NCI-H2081 (cell line): ENCODE data around the gene RNU6-1.
A peak's percentile ranks its signal among the peaks of the same experiment; 100 is the strongest.

Experiments used
- DNase-seq, 2 experiments: peaks; one replicate each; lab custom pipeline; 2025; lab: John Stamatoyannopoulos, UW

RNU6-1 gene

GRCh38 chr15:67857220-67857619 is 17.4 kb upstream of the RNU6-1 start:
- DNase-seq: no peak

GRCh38 chr15:67855842-67856241 is 16.0 kb upstream of the RNU6-1 start:
- DNase-seq: no peak

DNA sequence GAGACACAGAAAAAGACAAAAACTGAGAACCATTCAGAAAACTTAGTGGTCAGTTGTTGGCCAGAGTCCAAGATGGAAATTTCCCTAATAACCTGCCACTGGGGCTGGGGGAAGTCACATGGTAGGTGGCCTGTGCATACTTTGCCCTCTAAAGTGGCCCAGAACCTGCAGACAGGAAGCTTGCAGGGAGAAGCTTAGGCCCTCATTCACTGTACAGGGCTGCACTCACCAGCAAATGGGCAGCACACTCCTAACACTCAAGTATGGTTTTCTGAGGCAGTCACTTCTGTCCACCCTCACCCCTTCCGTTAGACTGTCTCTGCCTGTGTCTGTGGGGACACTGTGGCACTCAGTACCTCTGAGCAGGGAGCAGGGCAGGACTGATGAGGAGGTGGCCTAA is 14.5 kb upstream of the RNU6-1 start:
- DNase-seq: no peak

DNA sequence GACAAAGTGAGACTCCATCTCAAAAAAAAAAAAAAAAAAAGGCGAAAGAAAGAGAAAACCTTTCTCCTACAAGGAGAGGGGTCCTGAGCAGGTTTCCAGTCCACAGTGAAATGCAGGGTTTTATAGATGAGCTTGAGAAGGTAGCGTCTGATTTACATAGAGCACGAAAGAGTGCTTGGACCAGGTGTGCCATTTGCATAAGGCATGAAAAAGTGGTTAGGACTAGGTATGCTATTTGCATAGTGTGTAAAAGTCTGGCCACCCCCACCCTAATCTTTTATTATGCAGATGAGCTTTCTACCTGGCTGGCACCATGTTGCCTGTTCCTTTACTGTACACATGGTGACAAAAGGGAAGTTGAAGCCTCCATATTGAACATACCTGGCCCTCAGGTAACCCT is 13.6 kb upstream of the RNU6-1 start:
- no peak for DNase-seq

DNA sequence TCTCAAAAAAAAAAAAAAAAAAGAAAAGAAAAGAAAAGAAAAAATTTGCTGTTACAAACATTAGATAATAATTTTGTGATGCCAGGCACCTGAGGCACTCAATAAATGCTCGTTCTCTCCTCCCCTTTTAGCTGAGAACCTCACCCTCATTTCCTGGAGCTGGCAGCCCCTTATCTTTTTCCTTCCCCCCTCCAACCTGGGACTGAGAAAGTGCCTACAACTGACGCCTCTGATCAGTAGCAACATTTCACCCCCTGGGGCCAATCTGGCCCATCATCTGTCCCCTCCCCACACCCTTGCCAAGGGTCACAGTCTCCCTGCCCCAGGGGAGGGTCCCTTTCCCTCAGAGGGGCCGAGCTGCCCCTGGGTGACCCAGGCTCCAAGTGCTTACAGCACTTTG is 12.6 kb upstream of the RNU6-1 start:
- DNase-seq: no peak

DNA sequence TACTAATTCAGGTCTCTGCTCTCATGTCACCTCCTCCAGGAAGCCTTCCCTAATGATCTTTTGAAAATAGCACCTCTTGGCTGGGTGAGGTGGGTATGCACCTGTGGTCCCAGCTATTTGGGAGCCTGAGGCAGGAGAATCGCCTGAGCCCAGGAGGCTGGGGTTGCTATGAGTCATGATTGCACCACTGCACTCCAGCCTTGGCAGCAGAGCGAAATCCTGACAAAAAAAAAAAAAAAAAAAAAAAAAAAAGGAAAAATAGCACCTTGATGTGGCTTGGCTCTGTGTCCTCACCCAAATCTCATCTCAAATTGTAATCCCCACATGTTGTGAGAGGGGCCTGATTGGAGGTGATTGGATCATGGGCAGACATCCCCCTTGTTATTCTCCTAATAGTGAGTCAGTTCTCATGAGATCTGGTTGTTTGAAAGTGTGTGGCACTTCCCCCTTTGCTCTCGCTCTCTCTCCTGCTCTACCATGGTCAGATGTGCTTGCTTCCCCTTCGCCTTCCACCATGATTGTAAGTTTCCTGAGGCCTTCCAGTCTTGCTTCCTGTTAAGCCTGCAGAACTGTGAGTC is 11.2 kb upstream of the RNU6-1 start:
- DNase-seq: no peak

DNA sequence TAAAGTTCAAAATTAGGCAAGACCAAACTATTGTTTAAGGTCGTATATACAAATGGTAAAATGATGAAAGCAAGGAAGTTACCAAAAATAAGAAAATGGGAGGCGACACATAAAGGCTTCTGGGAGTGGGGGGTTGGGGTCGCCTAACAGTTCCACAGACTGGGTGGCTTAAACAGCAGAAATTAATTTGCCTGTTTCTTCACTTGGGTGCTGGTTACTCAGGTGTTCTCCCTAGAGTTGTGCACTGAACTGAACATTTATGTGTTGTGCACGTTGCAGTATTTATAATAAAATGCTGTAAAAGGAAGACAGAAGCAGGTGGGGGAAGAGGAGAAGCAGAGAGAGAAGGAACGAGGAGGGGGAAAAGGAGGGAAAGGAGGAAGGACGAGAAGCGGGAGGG is 10.5 kb upstream of the RNU6-1 start:
- DNase-seq: no peak

DNA sequence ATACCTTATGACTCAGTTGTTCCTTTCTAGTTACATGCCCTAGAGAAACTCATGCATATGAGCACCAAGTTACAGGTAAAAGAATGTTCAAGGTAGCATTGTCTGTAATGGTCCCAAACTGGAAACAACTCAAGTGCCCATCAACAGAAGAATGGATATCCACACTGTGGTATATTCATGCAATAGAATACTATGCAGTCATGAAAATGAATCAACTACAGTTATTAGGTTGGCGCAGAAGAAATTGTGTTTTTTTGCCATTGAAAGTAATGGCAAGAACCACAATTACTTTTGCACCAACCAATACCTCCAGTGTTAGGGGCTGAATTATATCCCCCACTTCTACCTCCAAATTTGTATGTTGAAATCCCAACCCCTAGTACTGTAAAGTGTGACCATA is 9.7 kb upstream of the RNU6-1 start:
- no peak for DNase-seq

- DNase-seq: no peak
Observed at GRCh38 chr15:67845974-67846373, 6.1 kb upstream of the RNU6-1 start.

GRCh38 chr15:67843571-67844387 is 3.9 kb upstream of the RNU6-1 start:
- DNase-seq: no peak

DNA sequence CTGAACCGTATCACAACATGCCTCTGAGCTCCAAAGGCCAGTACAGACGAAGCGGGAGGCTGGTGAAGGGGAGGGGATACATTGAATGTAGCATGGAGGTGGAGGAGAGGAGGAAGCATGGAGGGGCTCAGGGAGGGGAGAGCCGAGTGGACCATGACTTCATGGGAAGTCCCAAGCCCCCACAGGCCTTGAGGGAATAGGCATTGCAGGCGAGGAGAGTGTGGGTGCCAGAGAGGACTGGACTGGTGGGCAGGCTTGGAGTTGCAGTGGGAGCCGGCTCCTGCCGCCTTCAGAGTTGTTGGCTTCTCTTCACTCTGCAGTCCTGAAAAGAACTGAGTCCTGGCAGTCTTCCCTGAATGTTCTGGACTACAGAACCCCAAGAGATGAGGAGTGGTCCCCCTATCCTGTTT is 3.3 kb upstream of the RNU6-1 start:
- DNase-seq: no peak

DNA sequence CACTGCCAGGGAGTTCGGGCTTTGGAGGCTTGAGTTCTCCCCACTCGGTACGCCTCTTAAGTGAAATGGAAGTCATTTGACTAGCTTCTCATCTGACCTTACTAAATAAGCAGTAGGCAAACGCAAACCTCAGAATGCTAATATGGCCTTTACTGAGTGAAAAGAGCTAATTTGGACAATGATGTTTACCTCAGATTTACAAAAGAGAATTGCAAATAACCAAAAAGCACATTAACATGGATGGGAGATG is 1.6 kb upstream of the RNU6-1 start:
- DNase-seq: no peak

DNA sequence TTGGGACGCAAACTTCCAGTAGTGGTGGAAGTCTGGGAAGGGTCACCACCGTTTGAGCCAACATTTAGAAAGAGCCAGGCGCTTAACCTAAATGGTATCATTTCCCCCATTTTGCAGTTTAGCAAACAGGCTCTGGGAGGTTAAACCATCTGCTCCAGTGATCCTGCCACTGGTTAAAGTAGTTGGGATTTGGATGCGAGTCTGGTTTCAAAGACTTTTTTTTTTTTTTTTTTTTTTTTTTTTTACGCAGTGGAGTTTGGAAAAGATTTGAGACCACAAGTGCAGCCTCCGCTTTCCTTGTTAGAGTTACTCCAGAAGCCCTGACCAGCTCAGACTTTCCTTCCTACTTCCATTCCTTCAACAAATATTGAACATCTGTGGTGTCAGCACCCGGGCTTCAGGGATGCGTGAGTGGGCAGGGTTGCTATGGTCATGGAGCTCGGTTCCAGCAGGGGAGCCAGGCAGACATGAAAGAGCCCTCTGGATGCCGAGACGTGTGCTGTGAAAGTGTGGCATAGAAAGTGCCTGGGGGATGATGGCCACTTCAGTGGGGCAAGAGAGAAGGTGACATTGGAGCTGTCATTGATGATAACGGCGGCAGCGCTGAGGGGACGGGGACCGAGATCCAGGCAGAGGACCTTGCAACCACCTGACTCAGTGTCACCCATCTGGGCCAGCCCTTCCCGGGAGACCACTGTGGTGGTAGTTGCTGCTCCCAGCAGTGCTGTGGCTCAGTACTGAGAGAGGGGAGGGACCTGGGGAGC is 1.1 kb upstream of the RNU6-1 start:
- no peak for DNase-seq

- peak; percentile 15 to 64 for DNase-seq
Observed at GRCh38 chr15:67839499-67839928, 331 bp downstream of the RNU6-1 start.

DNA sequence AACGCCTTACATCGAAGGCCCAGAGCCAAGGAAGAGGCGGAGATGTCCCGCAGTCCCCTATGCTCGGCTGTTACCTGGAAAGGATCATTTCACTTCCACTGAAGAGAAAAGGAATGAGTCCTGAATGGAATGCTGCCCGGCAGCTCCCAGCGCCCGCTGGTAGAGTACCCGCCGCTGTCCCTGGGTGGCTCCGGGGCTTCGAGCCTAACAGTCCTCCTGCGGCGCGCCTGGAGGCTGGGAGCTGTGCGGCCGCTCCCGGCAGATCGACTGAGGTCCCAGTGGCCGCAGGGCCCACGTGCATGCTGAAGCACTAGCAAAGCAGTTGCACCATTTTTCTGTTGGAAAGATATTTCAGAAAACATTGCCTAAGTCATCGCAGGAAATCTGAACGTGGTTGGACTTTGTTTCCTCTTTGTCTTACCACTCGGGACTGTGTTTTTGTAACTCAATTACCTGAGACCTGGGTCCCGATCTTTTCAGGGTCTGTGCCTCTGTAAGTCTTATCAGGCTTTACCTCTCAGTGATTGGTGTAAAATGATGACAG is 984 bp downstream of the RNU6-1 start:
- no peak for DNase-seq

GRCh38 chr15:67836955-67837354 is 2.9 kb downstream of the RNU6-1 start:
- no peak for DNase-seq

DNA sequence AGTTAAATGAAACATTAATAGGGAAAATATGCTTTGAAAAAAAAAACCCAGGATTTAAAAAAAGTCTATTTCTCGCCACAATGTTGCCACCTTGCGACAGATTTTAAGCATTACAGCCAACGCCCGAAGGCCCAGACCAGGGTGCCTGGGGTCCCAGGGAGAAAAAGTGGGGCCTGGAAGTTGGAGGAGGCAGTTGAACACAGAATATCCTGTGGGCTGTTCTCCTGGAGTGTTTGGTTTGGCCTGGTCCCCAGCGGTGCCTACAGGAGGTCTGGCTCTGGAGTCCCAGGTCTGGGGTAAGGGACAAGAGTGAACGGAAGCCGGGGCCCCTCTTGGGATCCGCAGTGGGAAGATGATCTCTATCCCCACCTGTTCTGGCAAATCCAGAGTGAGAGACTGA is 3.4 kb downstream of the RNU6-1 start:
- peak; percentile 13 to 37 for DNase-seq

- no peak for DNase-seq
Observed at GRCh38 chr15:67836134-67836455, 3.8 kb downstream of the RNU6-1 start.

- no peak for DNase-seq
Observed at GRCh38 chr15:67835297-67836133, 4.3 kb downstream of the RNU6-1 start.

DNA sequence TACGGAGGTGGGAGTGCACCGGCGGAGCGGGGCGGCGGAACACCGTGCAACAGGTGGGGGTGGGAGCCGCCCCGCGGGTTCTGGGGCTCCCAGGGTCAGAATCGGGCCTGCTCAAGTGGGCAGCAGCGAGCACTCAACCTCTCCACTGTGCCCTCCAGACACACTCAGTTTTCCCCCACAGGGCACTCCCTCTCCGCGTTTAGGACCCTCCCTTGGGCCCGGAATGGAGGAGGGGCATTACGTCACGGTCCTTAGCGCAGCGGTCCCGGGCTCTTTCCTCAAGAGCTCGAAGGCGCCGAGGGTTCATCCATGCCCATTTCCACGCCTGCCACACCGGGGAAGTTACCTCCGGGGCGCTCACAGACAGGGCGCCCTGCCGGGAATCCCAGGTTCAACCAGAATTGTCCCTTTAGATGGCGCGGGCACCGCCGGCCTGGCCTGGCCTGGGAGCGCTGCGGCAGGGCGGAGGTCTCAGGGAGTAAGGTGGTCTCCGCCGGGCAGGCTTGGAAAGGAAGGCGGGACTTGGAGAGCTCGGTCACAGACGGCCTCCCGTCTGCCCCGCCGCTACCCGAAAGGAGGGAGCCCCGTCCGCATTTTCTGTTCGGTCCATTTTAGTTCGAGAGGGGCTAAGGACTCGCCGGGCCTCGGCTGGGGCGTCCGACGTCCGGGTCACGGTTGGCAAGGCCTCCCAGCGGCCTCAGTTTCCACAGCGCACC is 5.1 kb downstream of the RNU6-1 start:
- DNase-seq: no peak

DNA sequence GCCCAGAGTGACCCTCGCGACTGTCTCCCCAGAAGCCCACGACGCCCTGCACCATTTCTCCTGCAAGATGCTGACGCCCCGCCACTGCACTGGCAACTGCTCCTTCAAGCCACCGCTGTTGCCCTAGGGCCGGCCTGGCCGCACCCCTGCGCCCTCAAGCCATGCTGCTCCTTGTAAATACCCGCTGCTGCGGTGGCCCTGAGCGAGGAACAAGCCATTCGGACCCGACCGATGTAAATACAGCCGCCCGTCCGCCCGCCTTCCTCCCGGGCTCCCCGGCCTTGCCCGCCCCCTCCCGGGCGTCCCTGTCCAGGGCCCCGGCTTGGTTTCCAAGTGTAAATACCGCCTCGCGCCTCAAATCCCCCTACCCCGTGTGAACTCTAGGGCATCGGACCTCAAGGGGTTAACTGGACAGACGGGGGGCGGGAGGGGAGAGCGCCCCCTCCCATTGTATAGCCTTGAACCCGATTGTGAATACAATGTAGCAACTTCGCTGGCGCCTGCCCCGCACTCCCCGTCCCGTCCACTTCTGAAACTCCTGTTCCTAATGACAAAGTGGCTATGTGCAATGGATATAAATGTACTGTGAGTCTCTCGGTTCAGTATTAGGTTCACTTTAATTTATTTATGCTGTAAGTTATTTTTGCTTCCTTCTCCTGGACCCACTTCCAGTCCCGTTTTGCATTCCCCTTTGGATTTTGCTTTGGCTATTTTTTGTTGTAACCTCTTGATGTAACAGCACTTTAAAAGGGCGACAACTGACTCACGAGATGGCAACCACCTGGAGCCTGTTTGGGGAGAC is 5.9 kb downstream of the RNU6-1 start:
- DNase-seq: peak; percentile 21 to 30
